ENCODE measurements around the gene GMPPB.

- TF ChIP-seq CTCF (IDR thresholded peaks at IDR 0.05; ENCODE audit: insufficient read depth, low read length) (no peak), REST (IDR thresholded peaks at IDR 0.05; ENCODE audit: insufficient replicate concordance, low read depth) (no peak), GABPA (IDR thresholded peaks at IDR 0.05; ENCODE audit: low read depth) (no peak), POLR2AphosphoS5 (IDR thresholded peaks at IDR 0.05; ENCODE audit: low read depth) (peak; percentile 44; the same call in 1 of the 2 replicates)
Measured at GRCh38 chr3:49721596-49721895, 2.2 kb downstream of the GMPPB start.
